HG02852 (cell line): ENCODE data around the gene GLT8D2.
"Not testable (repeated sequence)": the region's sequence is repeated elsewhere in the genome, so short reads cannot be mapped to it uniquely, and the experiment has no call there.

ENCODE experiments used
- ATAC-seq: cut with Tn5 transposase; IDR thresholded peaks from one replicate; pipeline ENCODE4 v1.9.1; 2021; ENCODE audit warnings: mild to moderate bottlenecking, moderate library complexity; ENCODE audit not compliant: unreplicated experiment

GLT8D2 gene

GRCh38 chr12:104054681-104055346 is 4.8 kb upstream of the GLT8D2 start:
- ATAC-seq = no peak

- ATAC-seq = no peak
Measured at GRCh38 chr12:104050436-104050835, 449 bp upstream of the GLT8D2 start.

GRCh38 chr12:104049278-104049902 is 597 bp downstream of the GLT8D2 start:
- no peak for ATAC-seq

GRCh38 chr12:104048811-104049210 is 1.2 kb downstream of the GLT8D2 start:
- no peak for ATAC-seq

- ATAC-seq = no peak
Measured at GRCh38 chr12:104048162-104048561, 1.8 kb downstream of the GLT8D2 start.

GRCh38 chr12:104046306-104046705 is 3.7 kb downstream of the GLT8D2 start:
- ATAC-seq = no peak

DNA sequence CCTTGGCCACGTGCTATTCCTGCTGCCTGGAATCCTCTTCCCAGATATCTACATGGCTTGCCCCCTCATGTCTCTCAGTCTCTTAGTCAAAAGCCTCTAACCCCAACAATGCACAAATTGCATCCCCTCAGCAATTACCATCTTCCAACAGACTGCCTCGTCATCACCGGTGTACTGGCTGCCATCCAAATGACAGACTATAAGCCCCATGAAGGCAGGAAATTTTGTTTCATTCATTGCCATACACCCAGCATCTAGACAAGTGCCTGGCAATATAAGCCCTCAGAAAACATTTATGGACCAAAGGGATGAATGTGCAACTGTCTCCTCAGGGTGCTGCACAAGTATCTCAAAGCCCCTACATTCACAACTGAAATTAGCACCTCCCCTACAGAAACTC is 5.8 kb downstream of the GLT8D2 start:
- no peak for ATAC-seq

DNA sequence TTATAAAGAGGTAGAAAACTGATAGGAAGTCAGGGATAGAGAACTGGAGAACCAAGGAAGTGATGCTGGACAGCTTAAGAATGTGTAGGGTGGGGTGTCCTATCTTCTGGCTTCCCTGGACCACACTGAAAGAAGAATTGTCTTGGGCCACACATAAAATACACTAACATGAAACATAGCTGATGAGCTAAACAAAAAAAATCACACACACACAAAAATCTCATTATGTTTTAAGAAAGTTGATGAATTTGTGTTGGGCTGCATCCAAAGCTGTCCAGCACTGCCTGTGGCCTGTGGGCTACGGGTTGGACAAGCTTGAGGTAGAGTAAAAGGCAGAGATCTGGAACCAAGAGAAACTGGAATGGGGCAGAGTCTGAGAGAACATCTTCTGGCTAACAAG is 7.4 kb downstream of the GLT8D2 start:
- ATAC-seq = no peak

- ATAC-seq = not testable (repeated sequence)
Measured at GRCh38 chr12:104039769-104040168, 10.2 kb downstream of the GLT8D2 start.

GRCh38 chr12:104036143-104036542 is 13.8 kb downstream of the GLT8D2 start:
- ATAC-seq = not testable (repeated sequence)

DNA sequence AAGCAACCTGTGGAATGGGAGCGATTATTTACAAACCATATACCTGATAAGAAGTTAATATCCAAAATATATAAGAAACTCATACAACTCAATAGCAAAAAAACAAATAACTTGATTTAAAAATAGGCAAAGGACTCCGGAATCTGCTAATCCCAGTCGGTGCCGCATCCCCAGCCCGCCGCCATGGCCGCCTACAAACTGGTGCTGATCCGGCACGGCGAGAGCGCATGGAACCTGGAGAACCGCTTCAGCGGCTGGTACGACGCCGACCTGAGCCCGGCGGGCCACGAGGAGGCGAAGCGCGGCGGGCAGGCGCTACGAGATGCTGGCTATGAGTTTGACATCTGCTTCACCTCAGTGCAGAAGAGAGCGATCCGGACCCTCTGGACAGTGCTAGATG is 19.4 kb downstream of the GLT8D2 start:
- ATAC-seq = not testable (repeated sequence)

DNA sequence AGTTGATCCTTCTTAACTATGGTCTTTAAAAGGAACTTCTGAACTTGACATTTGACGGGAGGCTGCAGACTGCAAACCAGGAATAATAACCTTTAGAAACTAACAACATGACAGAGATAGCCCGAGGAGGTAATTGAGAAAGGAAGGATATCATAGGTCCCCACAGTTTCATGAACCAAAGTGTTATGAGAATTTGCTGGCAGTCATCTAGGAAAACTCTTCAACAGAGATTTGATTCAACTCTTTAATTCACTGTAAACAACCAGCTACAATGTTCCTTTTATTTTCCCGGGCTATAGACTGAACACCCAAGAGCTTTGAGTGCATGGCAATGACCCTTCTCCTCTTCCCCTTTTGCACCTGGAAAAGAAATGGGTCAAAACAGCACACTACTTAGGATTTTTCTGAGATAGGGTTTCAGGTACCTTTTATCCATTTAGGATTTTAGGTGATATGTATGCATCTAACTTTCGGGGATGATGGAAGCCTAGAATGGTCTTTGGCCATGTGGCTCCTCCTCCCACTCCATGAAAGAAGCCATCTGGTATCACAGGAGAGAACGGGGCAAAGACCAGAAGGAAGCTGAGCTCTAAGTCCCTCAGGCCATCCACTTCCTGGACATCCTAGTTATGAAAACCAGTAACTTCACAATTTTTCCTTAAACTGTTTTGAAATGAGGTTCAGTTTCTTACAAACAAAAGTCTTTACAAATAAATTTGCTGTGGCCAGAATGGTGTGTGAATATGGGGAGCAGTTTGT is 23.0 kb downstream of the GLT8D2 start:
- ATAC-seq = no peak

DNA sequence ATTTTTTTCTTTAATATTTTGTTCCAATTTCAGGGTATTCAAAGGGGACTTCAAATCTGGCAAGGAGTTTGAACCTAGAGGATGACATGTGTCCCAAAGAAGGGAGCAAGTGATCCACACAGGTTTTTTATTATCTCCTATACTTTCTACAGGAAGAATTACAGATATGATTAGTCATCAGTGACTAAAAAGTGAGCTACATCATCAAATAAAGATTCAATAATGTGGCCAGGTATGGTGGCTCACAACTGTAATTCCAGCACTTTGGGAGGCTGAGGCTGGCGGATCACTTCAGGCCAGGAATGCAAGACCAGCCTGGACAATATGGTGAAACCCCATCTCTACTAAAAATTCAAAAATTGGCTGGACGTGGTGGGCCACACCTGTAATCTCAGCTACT is 24.2 kb downstream of the GLT8D2 start:
- ATAC-seq = no peak

GRCh38 chr12:104024348-104024747 is 25.6 kb downstream of the GLT8D2 start:
- ATAC-seq = no peak

DNA sequence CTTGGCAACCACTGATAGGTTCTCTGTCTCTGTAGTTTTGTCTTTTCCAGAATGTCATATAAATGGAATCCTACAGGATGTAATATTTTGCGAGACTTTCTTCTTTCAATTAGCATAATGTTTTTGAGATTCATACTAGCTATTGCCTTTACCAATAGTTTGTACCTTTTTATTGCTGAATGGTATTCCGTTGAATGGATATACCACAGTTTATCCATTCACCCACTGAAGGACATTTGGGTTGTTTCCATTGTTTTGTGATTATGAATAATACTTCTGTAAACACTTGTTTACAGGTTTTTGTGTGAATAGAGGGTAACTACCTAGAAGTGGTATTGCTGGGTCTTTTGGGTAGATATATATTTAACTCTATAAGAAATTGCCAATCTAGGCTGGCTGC is 26.3 kb downstream of the GLT8D2 start:
- no peak for ATAC-seq

DNA sequence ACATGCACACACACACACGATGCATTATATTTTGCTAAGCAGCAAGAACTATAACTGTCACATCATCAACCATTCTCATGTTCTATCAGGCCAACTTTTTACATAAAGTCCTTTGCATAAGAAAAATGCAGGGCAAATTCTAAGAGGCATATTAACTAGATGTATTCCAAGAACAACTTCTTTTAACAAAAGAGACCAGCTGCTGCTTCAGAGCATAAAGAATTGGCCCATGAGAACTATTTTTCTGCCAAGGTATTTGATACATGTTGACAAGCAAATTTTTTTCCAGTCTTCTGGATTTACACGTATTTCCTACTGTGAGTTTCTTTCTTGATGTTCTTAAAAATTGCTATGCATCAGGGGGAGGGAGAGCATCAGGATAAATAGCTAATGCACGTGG is 27.2 kb downstream of the GLT8D2 start:
- ATAC-seq = no peak

DNA sequence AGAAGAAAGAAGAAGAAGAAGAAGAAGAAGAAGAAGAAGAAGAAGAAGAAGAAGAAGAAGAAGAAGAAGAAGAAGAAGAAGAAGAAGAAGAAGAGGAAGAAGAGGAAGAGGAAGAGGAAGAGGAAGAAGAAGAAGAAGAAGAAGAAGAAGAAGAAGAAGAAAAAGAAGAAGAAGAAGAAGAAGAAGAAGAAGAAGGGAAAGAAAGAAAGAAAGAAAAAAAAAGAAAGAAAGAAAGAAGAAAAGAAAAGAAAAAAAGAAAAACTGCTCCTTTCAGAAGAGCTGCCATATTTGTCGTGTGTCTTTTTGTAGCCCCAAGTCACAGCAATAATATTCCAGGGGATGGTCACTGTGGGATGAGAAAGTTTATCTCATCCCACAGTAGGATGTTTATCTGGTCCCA is 28.1 kb downstream of the GLT8D2 start:
- not testable (repeated sequence) for ATAC-seq

DNA sequence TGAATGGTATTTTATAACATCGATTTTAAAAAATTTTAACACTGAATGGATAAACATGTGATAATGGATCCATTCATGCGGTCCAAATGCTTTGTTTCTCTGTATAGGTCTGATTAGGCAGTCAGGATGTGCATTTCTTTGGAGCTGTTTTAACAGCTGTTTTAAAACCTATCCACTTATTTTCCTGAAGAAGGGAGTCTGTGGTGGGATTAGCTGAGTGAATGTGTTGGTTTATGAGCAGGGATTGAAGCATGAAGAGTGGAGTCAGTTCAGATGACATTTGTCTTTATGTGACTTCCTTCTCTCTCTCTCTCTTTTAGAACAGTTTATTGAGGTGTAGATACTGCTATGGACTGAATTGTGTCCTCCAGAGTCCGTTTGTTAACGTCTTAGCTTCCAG is 37.7 kb downstream of the GLT8D2 start:
- no peak for ATAC-seq

DNA sequence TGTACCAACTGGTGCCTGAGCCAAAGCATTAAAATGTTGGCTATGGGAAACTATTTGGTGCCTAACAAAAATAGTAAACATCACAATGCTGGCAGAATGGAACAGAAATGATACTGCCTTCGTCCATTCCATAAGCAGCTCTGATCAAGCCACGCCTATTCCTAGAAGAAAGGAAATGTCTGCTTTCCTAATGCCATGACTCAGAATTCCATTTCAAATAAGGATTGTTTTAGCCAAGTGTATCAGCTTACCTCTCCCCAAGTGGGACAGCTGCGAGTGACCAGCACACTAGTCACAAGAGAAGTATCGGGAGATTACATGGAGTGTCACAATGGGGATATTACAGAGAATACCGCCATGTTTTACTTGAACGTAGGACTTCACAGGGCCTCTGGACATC is 38.7 kb downstream of the GLT8D2 start:
- no peak for ATAC-seq

DNA sequence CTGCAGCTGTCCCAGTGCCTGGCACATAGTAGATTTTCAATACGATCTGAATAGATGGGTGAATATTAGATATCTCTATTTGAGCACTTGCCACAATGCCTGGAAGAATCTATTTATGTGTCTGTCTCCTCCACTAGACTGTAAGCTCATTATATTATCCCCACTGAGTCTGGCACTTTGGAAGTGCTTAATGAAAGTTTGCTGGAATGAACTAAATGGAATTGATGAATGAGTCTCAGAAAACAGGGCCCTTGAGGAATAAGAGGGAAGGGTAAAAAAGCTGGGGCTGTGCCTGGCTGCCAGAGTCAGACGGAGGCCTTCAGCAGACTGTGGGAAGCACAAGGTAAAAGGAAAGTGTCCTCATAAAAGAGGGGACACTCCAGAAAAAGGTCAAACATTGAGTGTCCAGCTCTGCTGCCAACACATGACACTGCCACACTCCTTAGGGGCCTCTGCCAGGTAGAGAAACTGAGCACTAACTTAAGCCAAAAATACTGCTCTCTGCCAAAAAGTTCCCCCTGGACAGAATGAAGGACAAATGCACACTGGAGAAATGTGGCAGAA is 39.3 kb downstream of the GLT8D2 start:
- ATAC-seq = no peak

- no peak for ATAC-seq
Measured at GRCh38 chr12:104010121-104010520, 39.9 kb downstream of the GLT8D2 start.

GRCh38 chr12:104006929-104007328 is 43.1 kb downstream of the GLT8D2 start:
- no peak for ATAC-seq
